Testis (tissue), 3 donors: Measurements from ENCODE around the gene EIPR1. TPM values are rescaled to one million over a fixed set of nuclear protein-coding genes. Genes with fewer than 3 reads are reported as not detected.
A peak's percentile ranks its signal among the peaks of the same experiment; 100 is the strongest.

Experiments
- DNase-seq: peaks from one replicate; pipeline ENCODE4 v3.0.0-alpha.2; 2019
- H3K27ac ChIP-seq, 2 donors: fragments of 200-600 bp; sonication (generic); one replicate each; pipeline ENCODE4 v1.5.1; 2019
- H3K27me3 ChIP-seq: fragments of 200-600 bp; sonication (generic); one replicate; pipeline ENCODE4 v1.5.1; 2019
- H3K36me3 ChIP-seq: fragments of 200-600 bp; sonication (generic); one replicate; pipeline ENCODE4 v1.5.1; 2017; ENCODE audit warnings: low read depth; ENCODE audit errors: missing control alignments
- H3K4me1 ChIP-seq: fragments of 200-600 bp; sonication (generic); one replicate; pipeline ENCODE4 v1.5.1; 2019
- H3K4me3 ChIP-seq, 2 donors: fragments of 200-600 bp; sonication (generic); one replicate each; pipeline ENCODE4 v1.5.1; 2017 to 2019
- H3K9me3 ChIP-seq: fragments of 200-600 bp; sonication (generic); one replicate; pipeline ENCODE4 v1.5.1; 2017
- POLR2A ChIP-seq: fragments of 450-650 bp; IDR thresholded peaks from one replicate; pipeline ENCODE4 v1.6.1; 2017; ENCODE audit warnings: antibody characterized with exemption, mild to moderate bottlenecking, moderate library complexity
- WGBS, 2 donors: methylation state at CpG; one replicate each; pipeline ENCODE4 v1.1.5; 2018; 5-methylcytosine and 5-hydroxymethylcytosine counted together
- intact Hi-C: fragments of 100-400 bp; cut with DNase I; formaldehyde crosslinking; loops from one replicate; pipeline ENCODE4 v1.15.1; 2023; ENCODE audit warnings: low total_unique reads
- polyA plus RNA-seq: library from polyadenylated mRNA; stranded (reverse); fragments of 350-450 nt; fragmentation: Illumina TruSeq; extraction: RNeasy Lipid Tissue Mini Kit (QIAGEN cat#74804); gene quantifications from one replicate; pipeline ENCODE4 v1.2.3, GENCODE V29; 2014; ENCODE audit warnings: low read depth, low replicate concordance; ENCODE audit not compliant: insufficient read depth
- total RNA-seq, 2 donors: library from RNA; depleted of rRNA; stranded (reverse); fragments of >200 nt; gene quantifications; one replicate each; pipeline ENCODE4 v1.2.3, GENCODE V29; 2016
- TF ChIP-seq, protein P1 (sequence below), 3 experiments: fragments of 450-650 bp in 2 of 3; fragments of 200-600 bp in 1 of 3; sonication (generic) in 1 of 3; IDR thresholded peaks; one replicate each; pipeline ENCODE4 v1.5.1; 2016 to 2019; ENCODE audit warnings: antibody characterized with exemption in 3 of 3, mild to moderate bottlenecking in 2 of 3, moderate library complexity in 1 of 3

EIPR1 gene
- total and polyA plus RNA-seq, 3 donors from 2014 or later = 31.5 to 40.2 (median 32.1) TPM

DNA sequence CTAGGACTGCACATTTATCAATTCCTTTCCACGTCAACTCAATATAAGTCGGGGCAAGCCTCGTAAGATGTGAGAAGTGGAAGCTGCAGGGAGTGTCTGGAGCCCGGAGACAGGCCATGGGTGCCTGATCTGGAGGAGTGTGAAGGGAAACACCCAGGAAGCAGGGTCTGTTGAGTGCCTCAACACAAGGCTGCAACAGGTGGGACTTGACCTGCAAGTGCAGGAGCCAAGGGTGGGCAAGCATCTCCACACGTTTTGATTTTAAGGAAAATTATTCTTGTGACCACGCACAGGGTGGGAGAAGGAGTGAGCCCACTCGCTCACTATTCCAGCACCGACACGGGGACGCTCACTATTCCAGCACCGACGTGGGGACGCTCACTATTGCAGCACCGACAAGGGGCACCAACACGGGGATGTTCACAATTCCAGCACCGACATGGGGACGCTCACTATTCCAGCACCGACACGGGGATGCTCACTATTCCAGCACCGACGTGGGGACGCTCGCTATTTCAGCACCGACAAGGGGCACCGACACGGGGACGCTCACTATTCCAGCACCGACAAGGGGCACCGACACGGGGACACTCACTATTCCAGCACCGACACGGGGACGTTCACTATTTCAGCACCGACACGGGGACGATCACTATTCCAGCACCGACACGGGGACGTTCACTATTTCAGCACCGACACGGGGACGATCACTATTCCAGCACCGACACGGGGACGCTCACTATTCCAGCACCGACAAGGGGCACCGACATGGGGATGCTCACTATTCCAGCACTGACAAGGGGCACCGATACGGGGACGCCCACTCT, 197.3 kb downstream of the EIPR1 start:
- WGBS, 2 donors = 75 to 78% methylated on average over 49 to 50 of the region's 50 CpGs
- Histone ChIP-seq H3K27ac (no peak overlapping the region), H3K4me1 (no peaks in the 10 kb centered on the region), H3K9me3 (no peaks in the 10 kb centered on the region), H3K27me3 (no peaks in the 10 kb centered on the region), H3K36me3 (no peaks in the 10 kb centered on the region), H3K4me3 (no peak overlapping the region)
- DNase-seq = no peak
- intact Hi-C loops = no loop called here
- TF ChIP-seq, protein P1, sequence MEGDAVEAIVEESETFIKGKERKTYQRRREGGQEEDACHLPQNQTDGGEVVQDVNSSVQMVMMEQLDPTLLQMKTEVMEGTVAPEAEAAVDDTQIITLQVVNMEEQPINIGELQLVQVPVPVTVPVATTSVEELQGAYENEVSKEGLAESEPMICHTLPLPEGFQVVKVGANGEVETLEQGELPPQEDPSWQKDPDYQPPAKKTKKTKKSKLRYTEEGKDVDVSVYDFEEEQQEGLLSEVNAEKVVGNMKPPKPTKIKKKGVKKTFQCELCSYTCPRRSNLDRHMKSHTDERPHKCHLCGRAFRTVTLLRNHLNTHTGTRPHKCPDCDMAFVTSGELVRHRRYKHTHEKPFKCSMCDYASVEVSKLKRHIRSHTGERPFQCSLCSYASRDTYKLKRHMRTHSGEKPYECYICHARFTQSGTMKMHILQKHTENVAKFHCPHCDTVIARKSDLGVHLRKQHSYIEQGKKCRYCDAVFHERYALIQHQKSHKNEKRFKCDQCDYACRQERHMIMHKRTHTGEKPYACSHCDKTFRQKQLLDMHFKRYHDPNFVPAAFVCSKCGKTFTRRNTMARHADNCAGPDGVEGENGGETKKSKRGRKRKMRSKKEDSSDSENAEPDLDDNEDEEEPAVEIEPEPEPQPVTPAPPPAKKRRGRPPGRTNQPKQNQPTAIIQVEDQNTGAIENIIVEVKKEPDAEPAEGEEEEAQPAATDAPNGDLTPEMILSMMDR (IDR thresholded peaks at IDR 0.05) = no peak
- TF ChIP-seq POLR2A = no peak

DNA sequence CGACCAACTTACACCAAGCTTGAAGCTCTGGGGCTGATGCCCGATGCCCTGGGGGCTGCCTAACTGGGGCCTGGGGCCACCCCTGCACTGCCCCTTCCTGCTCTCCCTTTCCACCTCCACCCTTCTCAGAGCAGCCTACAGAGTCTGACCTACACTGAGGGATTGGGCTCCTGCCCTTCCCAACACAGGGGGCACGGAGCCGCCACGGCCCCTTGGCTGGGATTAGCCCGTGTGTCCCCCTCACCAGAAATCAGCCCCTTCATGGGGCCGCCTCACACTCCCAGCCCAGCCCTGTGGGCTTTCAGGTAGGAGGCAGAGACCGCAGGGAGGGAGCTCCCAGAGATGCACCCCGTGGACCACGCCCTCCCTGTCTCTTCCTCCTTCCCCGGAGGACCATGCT, 198.0 kb downstream of the EIPR1 start:
- Histone ChIP-seq H3K27me3 (no peaks in the 10 kb centered on the region), H3K4me1 (no peaks in the 10 kb centered on the region), H3K4me3 (no peak overlapping the region), H3K27ac (no peak overlapping the region), H3K36me3 (no peaks in the 10 kb centered on the region), H3K9me3 (no peaks in the 10 kb centered on the region)
- intact Hi-C loops = no loop called here
- TF ChIP-seq, protein P1 (IDR thresholded peaks at IDR 0.05) = no peak
- TF ChIP-seq POLR2A = no peak
- 85 to 96% methylated on average over 11 of the region's 11 CpGs for WGBS, 2 donors
- no peak for DNase-seq

DNA sequence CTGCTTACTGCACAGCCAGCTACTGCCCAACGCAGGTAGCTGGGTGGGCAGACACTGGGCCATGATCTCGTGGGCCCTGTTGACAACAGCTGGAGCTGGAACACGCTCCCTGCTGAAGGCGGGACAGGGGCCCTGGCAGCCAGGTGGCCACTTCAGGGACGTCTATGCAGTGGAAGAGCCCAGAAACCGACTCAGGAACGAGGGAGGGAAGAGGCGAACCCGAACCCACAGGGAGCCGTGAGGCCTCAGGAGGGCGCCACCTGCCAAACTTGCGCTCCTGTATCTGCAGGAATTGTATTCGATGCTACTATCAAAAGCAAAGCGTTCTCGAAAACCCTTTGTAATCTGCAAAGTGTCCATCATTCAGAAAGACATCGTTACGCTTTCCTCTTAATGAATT, 198.4 kb downstream of the EIPR1 start:
- Histone ChIP-seq H3K9me3 (no peaks in the 10 kb centered on the region), H3K27me3 (no peaks in the 10 kb centered on the region), H3K4me3 (no peak overlapping the region), H3K27ac (no peak overlapping the region), H3K4me1 (no peaks in the 10 kb centered on the region), H3K36me3 (no peaks in the 10 kb centered on the region)
- 80 to 88% methylated on average over 17 of the region's 17 CpGs for WGBS, 2 donors
- TF ChIP-seq, protein P1 (IDR thresholded peaks at IDR 0.05) = peak in 2 of 3 experiments; percentile 2 to 21
- no peak for TF ChIP-seq POLR2A
- intact Hi-C loops = no loop called here
- DNase-seq = peak; percentile 41

DNA sequence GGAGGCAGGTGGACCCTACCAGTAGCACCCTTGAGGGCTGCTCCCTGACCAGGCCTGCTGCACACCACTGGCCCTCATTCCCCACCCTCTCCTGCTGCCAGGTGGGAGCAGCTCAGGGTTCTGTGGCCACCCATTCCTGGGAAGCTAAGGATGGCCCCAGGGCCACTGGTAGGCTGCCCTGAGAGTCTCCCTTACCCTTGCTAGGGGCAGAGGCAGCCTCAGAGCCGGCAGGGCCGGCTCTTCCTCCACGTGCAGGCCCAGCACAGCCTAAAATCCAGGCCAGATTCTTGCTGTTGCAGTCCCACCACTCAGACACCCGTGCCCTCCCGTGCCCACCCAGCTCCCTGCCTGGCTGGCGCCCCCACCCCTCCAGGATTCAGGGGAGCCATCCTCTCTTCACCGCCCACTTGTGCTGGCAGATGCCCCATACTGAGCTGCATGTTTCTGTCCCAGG, 199.0 kb downstream of the EIPR1 start:
- H3K27me3 ChIP-seq = no peaks in the 10 kb centered on the region
- WGBS, 2 donors = 80 to 92% methylated on average over 3 to 7 of the region's 7 CpGs
- intact Hi-C loops = no loop called here
- H3K36me3 ChIP-seq = no peaks in the 10 kb centered on the region
- no peak for DNase-seq
- no peaks in the 10 kb centered on the region for H3K9me3 ChIP-seq
- H3K4me1 ChIP-seq = no peaks in the 10 kb centered on the region
- H3K27ac ChIP-seq = no peak overlapping the region
- H3K4me3 ChIP-seq = no peak overlapping the region
- TF ChIP-seq, protein P1 (IDR thresholded peaks at IDR 0.05) = no peak
- no peak for TF ChIP-seq POLR2A
